Measurements from ENCODE around the gene C4orf50. TPM values are rescaled to one million over a fixed set of nuclear protein-coding genes. Genes with fewer than 3 reads are reported as not detected.

C4orf50 gene
- polyA plus RNA-seq, 1 donor from 2014 or later = not detected

DNA sequence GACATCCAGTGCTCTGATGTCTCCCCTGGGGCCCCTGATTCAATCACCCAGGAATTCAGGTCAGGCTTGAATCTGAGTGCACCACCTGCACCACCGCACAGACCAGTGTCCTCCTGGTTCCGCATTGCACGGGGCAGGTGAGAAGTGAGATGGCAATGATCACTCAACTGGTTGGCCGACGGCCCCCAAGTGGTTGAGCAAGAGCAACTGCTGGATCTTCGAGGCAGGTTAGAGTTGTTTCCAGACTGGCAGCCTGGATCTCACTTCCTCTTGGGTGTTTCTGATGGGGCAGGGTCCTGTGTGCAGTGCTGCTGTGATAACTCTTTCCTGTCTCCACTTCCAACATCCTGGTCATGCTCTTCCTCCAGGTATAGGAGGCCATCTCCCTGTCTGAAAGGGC lies 50.4 kb downstream of the C4orf50 start:
- peaks cover 6% of the 10 kb centered on the region for H3K27me3 Mint-ChIP-seq

DNA sequence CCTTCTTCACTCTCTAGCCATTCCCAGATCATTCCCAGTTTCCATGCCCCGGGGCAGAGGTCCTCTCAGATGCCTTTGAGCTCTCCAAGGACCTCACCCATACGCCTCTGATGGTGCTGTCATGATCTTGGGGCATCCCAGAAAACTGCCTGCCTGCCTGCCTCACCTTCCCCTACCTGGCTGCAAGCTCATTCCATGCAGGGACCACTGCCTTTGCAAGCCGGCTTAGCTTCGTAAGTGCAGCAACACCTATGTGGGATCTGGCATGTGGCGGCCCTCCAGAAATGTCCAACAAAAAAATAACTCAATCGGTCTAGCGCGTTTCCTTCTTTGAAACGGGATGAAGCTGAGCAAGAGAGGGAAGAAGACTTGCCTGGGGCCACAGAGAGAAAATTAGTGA lies 53.0 kb downstream of the C4orf50 start:
- H3K27me3 Mint-ChIP-seq = peaks cover 1% of the 10 kb centered on the region
- no peaks in the 10 kb centered on the region for H3K4me1 Mint-ChIP-seq
- H3K4me3 Mint-ChIP-seq = peak overlapping the region in 1 of 4 donors; percentile 16
- H3K9me3 Mint-ChIP-seq = no peaks in the 10 kb centered on the region
- no peak overlapping the region for H3K27ac Mint-ChIP-seq
- no peaks in the 10 kb centered on the region for H3K36me3 Mint-ChIP-seq

More for the DNA sequence above, 50.4 kb downstream of the C4orf50 start:
- no peaks in the 10 kb centered on the region for H3K36me3 Mint-ChIP-seq
- H3K27ac Mint-ChIP-seq = no peak overlapping the region
- no peaks in the 10 kb centered on the region for H3K9me3 Mint-ChIP-seq
- H3K4me1 Mint-ChIP-seq = no peaks in the 10 kb centered on the region
- H3K4me3 Mint-ChIP-seq = peak overlapping the region in 1 of 4 donors; percentile 50

DNA sequence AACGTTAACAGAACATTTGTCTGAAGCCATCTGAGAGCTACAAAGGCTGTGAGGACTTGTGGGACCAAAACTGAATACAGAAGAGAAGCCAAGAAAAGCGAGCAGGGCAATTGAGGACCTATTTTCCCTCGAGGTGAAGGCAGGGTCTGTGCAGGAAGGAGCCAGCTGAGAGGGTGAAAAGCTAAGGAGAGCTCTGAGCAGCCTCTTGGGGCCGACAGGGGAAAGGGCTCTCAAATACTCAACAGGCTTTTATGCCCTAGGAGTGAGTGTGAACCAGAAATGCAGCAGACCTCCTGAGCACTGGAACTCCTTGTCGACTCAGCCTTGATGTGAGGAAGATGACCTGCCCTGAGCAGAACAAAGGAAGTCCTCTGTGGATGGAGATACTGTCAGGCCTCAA lies 54.2 kb downstream of the C4orf50 start:
- H3K4me3 Mint-ChIP-seq = no peak overlapping the region
- H3K4me1 Mint-ChIP-seq = no peaks in the 10 kb centered on the region
- H3K9me3 Mint-ChIP-seq = no peaks in the 10 kb centered on the region
- H3K27ac Mint-ChIP-seq = no peak overlapping the region
- no peaks in the 10 kb centered on the region for H3K36me3 Mint-ChIP-seq
- no peaks in the 10 kb centered on the region for H3K27me3 Mint-ChIP-seq

DNA sequence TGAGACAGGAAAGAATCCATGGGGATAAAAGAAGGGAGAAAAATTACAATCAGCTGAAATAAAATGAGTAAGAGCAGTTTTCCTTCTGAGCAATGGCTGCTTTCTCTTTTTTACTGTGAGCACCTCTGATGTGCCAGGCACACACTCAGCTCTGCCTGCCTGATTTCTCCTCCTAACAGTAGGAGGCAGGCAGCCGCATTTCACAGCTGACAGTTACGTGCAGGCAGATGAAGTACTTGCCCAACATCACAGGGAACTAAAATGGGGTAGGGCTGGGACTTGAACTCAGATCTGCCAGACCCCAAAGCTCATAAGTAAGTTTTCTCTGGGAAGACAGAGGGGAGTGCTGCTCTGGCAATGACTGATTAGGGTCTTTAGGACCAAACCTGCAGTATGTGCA lies 54.6 kb downstream of the C4orf50 start:
- no peak overlapping the region for H3K27ac Mint-ChIP-seq
- no peak overlapping the region for H3K4me3 Mint-ChIP-seq
- no peaks in the 10 kb centered on the region for H3K27me3 Mint-ChIP-seq
- H3K9me3 Mint-ChIP-seq = no peaks in the 10 kb centered on the region
- no peaks in the 10 kb centered on the region for H3K36me3 Mint-ChIP-seq
- H3K4me1 Mint-ChIP-seq = no peaks in the 10 kb centered on the region

DNA sequence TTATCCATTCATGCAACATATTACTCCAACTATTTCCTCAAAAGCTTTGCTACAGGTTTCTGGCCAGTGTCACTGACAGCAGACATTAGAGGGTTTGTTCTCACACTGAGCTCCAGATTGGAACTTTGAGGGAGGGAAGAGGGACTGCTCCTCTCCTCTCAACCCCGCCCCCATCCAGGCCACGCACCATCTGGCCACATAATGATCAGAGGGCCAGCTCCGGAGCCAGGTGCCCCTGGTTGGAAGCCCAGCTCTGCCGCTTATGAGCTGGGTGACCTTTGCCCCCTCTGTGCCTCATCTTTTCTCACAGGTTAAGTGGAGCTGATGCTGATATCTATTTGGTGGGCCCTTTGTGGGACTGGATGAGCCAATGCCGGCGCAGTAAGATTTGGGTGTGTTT lies 55.8 kb downstream of the C4orf50 start:
- no peaks in the 10 kb centered on the region for H3K27me3 Mint-ChIP-seq
- H3K36me3 Mint-ChIP-seq = no peaks in the 10 kb centered on the region
- no peaks in the 10 kb centered on the region for H3K4me1 Mint-ChIP-seq
- no peaks in the 10 kb centered on the region for H3K9me3 Mint-ChIP-seq
- no peak overlapping the region for H3K27ac Mint-ChIP-seq
- no peak overlapping the region for H3K4me3 Mint-ChIP-seq

DNA sequence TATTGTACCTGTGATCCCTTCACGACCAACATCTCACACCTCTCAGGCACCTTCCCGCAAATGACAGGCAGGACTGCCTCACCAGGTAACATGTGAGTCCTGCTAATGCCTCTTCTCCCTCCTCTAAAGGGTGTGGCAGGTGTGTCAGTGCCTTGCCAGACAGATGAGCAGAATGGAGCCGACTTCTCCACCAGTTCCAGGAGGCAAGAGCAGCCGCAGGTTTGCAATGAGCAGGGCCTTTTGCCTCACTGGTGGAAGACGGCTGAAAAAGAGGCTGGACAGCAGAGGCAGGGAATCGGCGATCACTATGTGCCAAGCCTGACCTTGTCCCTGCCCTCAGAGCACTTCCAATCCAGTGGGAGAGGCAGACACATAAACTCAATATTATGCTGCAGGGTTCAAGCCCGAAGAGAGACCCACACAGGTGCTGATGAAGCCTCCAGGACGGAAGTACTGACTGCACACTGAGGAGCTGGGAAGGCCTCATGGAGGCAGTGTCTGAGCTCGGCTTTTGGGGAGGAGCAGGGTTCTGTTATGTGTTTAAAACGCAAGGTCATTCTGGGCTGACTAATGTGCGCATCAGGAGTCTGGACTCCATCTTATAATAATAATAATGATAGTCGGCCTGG lies 57.9 kb downstream of the C4orf50 start:
- H3K9me3 Mint-ChIP-seq = no peaks in the 10 kb centered on the region
- no peak overlapping the region for H3K4me3 Mint-ChIP-seq
- no peaks in the 10 kb centered on the region for H3K4me1 Mint-ChIP-seq
- no peaks in the 10 kb centered on the region for H3K36me3 Mint-ChIP-seq
- H3K27ac Mint-ChIP-seq = no peak overlapping the region
- H3K27me3 Mint-ChIP-seq = peaks cover 3% of the 10 kb centered on the region

DNA sequence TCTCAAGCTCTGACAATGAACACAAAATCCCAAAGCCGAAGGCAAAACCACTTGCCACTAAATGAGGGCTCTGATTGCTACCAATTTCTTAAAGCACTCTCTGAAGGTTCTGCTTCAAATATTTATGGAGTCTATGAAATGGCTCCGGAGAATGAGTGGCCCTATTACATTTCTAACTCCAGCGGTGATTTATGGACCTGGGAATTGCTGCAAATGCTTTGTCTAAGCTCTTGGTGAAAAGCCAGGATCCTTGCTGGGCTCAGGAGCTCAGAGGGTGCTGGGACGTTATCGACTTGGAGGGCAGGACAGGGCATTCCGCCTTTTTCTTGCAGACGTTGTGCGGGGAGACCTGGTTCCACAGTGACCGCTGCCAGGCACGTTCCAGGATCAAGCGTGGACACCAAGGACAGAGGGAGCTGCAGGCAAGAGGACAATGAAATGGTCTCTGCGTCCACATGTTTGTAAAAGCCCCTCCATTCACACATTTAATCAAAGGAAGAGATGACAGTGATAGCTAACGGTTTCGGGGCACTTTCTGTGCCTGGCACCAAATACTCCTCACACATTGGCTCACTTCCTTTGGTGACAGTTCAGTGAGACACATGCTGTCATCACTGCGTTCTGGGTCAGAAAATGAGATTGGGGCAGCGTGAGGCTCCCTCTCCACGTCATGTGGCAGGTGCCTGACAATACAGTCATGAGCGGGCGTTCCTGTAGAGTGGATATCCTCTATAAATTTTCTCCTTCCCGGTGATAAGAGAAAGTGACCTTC lies 58.8 kb downstream of the C4orf50 start:
- no peaks in the 10 kb centered on the region for H3K4me1 Mint-ChIP-seq
- H3K27me3 Mint-ChIP-seq = peaks cover 3% of the 10 kb centered on the region
- H3K9me3 Mint-ChIP-seq = no peaks in the 10 kb centered on the region
- H3K36me3 Mint-ChIP-seq = no peaks in the 10 kb centered on the region
- no peak overlapping the region for H3K4me3 Mint-ChIP-seq
- no peak overlapping the region for H3K27ac Mint-ChIP-seq

DNA sequence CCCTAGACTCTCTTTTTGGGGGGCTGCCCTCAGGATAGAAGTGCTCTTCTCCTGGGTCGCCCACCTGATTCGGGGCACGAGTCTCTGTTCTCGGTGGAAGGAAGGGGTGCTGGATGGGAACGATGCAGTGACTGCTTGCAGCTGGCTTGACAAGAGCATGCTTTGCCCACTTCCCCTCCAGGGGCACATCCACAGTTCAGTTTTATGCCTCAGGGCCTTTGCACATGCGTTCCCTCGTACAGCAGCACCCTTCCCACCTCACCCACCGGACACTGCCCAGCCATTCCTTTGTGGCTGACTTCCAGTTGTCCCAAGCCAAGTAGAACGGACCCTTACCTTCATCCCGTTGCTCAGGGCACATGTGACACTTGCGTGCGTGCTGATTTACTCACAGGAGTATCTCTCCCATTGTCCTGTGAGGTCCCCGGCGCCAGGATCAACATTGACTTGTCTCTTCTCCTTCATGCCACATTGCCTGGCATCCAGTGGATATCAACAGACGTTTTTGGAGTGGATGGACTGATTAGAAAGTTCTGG lies 60.0 kb downstream of the C4orf50 start:
- Mint-ChIP-seq H3K27ac (no peak overlapping the region), H3K27me3 (peaks cover 3% of the 10 kb centered on the region), H3K4me1 (no peaks in the 10 kb centered on the region), H3K9me3 (no peaks in the 10 kb centered on the region), H3K36me3 (no peaks in the 10 kb centered on the region), H3K4me3 (peak overlapping the region in 1 of 4 donors; percentile 22)

DNA sequence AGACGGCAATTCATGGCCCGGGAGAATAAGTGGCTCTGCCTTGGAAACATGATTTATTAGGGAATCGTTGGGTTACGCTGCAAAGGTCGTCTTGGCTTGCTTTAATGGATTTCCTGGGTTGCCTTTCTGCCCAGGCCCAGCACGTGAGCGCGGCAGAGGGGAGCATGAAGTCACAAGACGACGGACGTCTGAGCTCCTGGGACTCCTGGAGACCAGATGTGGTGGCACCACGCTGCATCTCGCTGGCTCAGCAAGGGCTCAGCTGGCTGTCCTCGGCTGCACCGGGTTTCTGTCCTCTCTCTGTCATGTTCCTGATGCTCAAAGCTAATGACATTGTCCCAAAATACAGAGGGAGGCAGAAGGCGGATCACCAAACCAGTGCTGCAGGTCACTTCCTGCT lies 61.2 kb downstream of the C4orf50 start:
- Mint-ChIP-seq H3K4me1 (no peaks in the 10 kb centered on the region), H3K27me3 (peaks cover 3% of the 10 kb centered on the region), H3K4me3 (no peak overlapping the region), H3K9me3 (no peaks in the 10 kb centered on the region), H3K36me3 (no peaks in the 10 kb centered on the region), H3K27ac (peak overlapping the region in 1 of 3 donors; percentile 16)

DNA sequence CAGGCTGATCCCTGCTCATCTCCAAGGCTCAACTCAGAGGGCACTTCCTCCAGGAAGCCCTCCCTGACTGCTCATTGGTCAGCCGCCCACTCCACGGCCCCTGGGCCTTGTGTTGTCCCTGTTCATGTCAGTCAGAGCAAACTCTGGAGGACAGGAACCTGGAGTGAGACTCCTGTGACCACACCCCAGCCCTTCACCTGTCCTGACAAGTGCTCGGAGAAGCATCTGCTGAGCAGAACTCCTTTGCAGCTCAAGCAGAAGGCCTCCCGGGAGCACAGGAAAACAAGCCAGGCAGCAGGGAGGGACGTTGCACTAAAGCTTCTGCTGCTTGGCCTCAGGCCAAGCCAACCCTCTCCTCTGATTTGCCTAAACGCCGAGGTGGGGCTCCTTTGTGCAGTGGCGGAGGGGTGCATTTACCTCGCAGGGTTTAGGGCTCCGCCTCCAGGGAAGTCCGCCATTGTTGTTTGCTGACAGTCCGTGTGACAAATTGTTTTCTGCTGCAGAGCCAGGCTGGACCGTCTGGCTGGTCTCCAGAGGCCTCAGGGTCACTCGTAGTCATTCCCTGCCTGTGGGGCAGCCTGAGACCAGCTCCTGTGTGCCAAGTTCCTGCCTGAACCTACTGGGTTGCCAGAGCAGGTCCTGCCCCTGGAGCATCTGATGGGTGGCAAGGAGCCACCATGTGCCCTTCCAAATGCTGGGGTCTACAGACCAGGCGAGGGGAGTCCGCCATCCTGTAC lies 61.8 kb downstream of the C4orf50 start:
- Mint-ChIP-seq H3K4me3 (no peak overlapping the region), H3K27me3 (peaks cover 3% of the 10 kb centered on the region), H3K4me1 (no peaks in the 10 kb centered on the region), H3K27ac (no peak overlapping the region), H3K36me3 (peaks cover 3% of the 10 kb centered on the region), H3K9me3 (peaks cover 0 to 5% (median 0%) of the 10 kb centered on the region in 3 donors)

DNA sequence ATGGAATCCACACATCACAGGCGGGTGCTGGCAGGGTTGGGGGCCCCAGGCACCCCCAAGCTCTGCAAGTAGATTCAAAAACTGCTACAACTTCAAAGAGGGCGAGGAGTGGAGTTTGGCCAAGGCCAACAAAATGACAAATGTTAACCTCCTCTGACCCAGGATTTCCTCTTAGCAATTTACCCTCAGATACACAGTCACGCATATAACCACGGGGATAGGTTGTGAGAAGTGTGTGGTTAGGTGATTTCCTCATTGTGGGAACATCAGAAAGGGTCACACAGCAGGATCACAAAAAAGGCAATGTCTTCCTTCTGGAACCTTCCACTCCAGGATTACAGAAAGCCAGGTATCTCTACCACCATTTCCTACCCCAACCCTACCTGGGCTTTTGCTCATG lies 62.4 kb downstream of the C4orf50 start:
- Mint-ChIP-seq H3K27me3 (peaks cover 3% of the 10 kb centered on the region), H3K36me3 (peaks cover 5% of the 10 kb centered on the region), H3K9me3 (peaks cover 0 to 5% (median 0%) of the 10 kb centered on the region in 3 donors), H3K4me1 (no peaks in the 10 kb centered on the region), H3K27ac (peak overlapping the region in 1 of 3 donors; percentile 35), H3K4me3 (no peak overlapping the region)

DNA sequence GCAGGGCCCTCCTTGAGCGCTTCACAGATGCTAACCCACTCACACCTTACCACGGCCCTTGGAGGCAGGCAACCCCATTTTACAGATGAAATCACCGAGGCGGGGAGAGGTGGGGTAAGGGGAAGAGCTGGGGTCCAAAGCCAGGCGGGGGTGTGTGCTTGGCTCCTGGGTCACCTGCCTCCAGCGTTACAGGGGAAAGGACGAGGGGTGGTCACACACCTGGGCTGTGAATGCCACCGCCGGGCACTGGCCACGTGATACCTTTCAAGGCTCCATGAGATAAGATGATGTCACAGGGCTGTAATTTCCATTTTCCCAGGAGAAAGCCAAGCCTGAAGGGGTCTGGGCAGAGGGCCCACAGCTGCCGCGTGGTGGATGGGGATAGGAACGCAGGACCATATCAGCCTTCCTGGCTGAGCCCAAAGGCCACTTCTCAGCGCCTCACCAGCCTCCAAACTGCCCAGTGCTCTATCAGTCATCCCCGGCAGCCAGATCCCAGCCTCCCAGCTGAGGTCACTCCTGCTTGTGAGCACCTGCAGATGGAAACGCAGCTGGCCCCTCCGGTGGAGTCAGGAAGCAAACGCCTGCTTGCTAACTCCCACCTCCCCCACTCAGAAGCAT lies 62.9 kb downstream of the C4orf50 start:
- Mint-ChIP-seq H3K36me3 (peaks cover 5% of the 10 kb centered on the region), H3K9me3 (peaks cover 0 to 8% (median 0%) of the 10 kb centered on the region in 3 donors), H3K4me3 (no peak overlapping the region), H3K4me1 (no peaks in the 10 kb centered on the region), H3K27me3 (peaks cover 3% of the 10 kb centered on the region), H3K27ac (peak overlapping the region in 1 of 3 donors; percentile 35)

DNA sequence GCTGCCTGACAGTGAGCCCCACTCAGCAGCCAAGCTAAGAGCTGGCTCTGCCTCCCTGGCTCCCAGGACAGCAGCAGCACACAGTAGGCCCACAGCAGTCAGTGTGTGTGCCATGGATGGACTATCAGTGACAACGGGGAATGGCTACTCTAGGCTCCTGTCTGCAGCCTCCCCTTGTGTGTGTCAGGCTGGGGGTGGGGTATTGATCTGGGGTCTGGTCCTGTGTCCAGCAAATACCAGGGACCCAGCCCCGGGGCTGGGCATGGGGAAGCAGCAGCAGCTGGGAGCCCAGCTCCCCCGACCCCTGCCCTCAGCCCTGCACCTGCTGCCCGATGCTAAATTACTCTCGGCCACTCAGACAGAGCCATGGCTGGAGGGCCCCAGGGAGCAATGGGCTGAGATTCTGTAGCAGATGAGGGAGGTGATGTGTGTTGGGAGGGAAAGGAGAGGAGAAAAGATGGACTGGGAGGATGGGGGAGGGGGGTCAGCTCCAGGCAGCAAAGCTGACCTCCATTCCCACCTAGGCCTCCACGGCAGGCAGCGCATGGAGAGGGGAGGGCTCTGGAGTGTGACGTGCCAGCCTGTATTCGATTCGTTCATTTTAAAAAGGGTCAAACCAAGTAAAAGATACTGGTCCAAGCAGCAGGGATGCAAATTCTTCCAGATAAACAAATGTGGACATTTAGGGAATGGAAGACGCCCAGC lies 64.0 kb downstream of the C4orf50 start:
- Mint-ChIP-seq H3K9me3 (peaks cover 0 to 10% (median 0%) of the 10 kb centered on the region in 3 donors), H3K36me3 (peaks cover 5% of the 10 kb centered on the region), H3K4me3 (no peak overlapping the region), H3K27ac (no peak overlapping the region), H3K27me3 (peaks cover 3% of the 10 kb centered on the region), H3K4me1 (peaks cover 0 to 1% (median 0%) of the 10 kb centered on the region in 3 donors)
